Measurements from ENCODE around the gene EPYC.

EPYC gene

DNA sequence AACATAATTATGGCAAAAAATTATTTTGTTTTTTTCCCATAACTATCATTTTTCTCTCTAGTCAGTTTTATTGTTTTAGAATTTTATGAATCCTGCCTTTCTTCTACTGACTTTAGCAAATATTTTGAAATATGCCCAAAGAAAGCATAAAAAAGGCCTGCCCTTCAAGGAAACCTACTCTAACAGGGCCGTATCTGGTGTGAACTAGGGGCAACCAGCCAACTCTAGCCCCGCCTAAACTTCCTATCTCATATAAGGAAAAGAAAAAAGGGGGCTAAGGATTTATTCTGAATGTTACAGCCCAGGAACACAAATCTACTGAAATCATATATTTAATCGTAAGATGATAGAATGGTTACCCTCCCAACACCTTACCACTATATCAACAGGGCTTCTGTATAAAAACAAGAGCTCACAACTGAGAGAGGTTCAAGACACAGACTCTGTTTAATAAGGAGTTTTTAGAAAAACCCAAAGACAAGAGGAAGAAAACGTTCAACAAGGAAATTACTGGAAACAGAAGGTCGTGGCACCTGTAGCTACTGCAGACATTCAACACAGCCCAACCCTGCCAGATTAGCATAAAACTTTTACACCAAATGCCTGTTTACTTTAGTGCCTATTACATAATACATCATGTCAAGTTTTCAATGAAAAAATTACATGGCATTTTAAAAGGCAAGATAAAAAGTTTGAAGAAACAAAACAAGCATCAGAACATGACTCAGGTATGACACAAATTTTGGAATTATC lies 12.9 kb upstream of the EPYC start:
- H3K27me3 ChIP-seq (ENCODE audit: control insufficient read depth, insufficient read depth, low read length): no peaks in the 10 kb centered on the region
- no peaks in the 10 kb centered on the region for H3K36me3 ChIP-seq (ENCODE audit: insufficient read depth, low read length)
- H3K4me3 ChIP-seq (ENCODE audit: low read length): no peak overlapping the region
- no peaks in the 10 kb centered on the region for H3K4me1 ChIP-seq (ENCODE audit: control insufficient read depth, insufficient read depth, low read length)
- no peak overlapping the region for H3K4me2 ChIP-seq (ENCODE audit: low read length)
- no peak overlapping the region for H3K9ac ChIP-seq (ENCODE audit: low read depth, low read length)
- no peaks in the 10 kb centered on the region for H3K9me3 ChIP-seq (replicated peaks; ENCODE audit: low read length)

- Histone ChIP-seq H3K9ac (ENCODE audit: low read depth, low read length) (no peak overlapping the region), H3K36me3 (ENCODE audit: insufficient read depth, low read length) (no peaks in the 10 kb centered on the region), H3K27me3 (ENCODE audit: control insufficient read depth, insufficient read depth, low read length) (no peaks in the 10 kb centered on the region), H3K4me2 (ENCODE audit: low read length) (no peak overlapping the region), H3K4me1 (ENCODE audit: control insufficient read depth, insufficient read depth, low read length) (no peaks in the 10 kb centered on the region), H3K9me3 (replicated peaks; ENCODE audit: low read length) (no peaks in the 10 kb centered on the region), H3K4me3 (ENCODE audit: low read length) (no peak overlapping the region)
Observed at GRCh38 chr12:91017043-91017442, 12.3 kb upstream of the EPYC start.

GRCh38 chr12:91009319-91009950 lies 4.7 kb upstream of the EPYC start:
- no peaks in the 10 kb centered on the region for H3K27me3 ChIP-seq (ENCODE audit: control insufficient read depth, insufficient read depth, low read length)
- no peak overlapping the region for H3K4me2 ChIP-seq (ENCODE audit: low read length)
- H3K9ac ChIP-seq (ENCODE audit: low read depth, low read length): no peak overlapping the region
- H3K9me3 ChIP-seq (replicated peaks; ENCODE audit: low read length): no peaks in the 10 kb centered on the region
- no peak overlapping the region for H3K4me3 ChIP-seq (ENCODE audit: low read length)
- H3K4me1 ChIP-seq (ENCODE audit: control insufficient read depth, insufficient read depth, low read length): no peaks in the 10 kb centered on the region
- H3K36me3 ChIP-seq (ENCODE audit: insufficient read depth, low read length): no peaks in the 10 kb centered on the region

DNA sequence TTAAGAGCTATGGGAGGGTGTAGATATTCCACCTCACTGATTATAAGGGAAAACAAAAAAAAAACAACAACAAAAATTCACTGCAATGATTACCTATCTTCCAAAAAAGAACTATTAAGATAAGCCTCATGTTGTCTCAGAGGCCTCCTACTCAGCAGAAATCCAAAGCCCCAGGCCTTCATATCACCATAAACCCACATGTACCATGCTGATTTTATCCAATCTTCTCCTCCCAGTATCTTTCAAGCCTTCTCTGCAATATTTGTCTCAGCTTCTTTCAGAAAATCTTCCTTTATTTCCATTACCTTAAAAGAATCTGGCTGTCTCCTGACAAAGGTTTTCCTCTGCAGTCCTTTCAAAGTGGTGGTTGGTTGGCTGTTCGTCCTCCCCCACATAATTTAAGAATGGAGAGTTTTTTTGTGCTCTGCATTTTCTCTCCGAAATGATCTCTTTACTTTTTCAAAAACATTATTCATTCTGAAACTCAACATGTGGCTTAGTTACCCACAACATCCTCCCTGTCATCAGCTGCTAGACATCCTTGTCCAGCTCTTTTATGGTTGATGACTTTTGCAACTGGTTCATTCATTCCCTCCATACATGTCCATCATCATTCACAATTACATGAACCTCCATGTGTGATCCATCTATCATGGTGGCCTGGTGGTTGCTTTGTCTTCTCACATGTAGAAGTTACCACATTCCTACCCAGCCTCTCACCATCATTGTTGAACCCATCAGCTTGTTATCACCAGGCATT lies 2.9 kb upstream of the EPYC start:
- Histone ChIP-seq H3K27me3 (ENCODE audit: control insufficient read depth, insufficient read depth, low read length) (no peaks in the 10 kb centered on the region), H3K9ac (ENCODE audit: low read depth, low read length) (no peak overlapping the region), H3K9me3 (replicated peaks; ENCODE audit: low read length) (no peaks in the 10 kb centered on the region), H3K4me3 (ENCODE audit: low read length) (no peak overlapping the region), H3K4me1 (ENCODE audit: control insufficient read depth, insufficient read depth, low read length) (no peaks in the 10 kb centered on the region), H3K36me3 (ENCODE audit: insufficient read depth, low read length) (no peaks in the 10 kb centered on the region), H3K4me2 (ENCODE audit: low read length) (no peak overlapping the region)

GRCh38 chr12:91003737-91004136 lies 1.0 kb downstream of the EPYC start:
- peaks cover 3% of the 10 kb centered on the region for H3K4me1 ChIP-seq (ENCODE audit: control insufficient read depth, insufficient read depth, low read length)

DNA sequence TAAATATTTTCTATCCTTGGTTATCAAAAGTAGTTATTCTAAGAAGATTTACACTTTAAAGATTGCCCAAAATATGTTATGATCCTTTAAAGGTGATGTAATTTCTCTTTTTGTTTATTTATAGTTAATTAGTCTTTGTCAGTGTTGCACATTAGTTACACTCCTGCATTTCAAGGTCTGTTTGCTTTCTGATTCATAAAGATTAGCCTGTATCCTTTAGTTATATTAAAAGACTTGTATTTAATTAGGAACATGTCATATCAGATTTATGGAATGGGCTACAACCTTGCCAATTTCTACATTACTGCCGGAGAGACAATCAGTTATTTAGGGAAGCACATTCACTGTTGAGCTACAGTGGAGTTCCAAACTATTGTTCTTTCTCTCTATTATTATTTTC lies 3.5 kb downstream of the EPYC start:
- H3K4me3 ChIP-seq (ENCODE audit: low read length): no peak overlapping the region
- no peaks in the 10 kb centered on the region for H3K9me3 ChIP-seq (replicated peaks; ENCODE audit: low read length)
- H3K9ac ChIP-seq (ENCODE audit: low read depth, low read length): no peak overlapping the region
- no peaks in the 10 kb centered on the region for H3K36me3 ChIP-seq (ENCODE audit: insufficient read depth, low read length)
- H3K4me1 ChIP-seq (ENCODE audit: control insufficient read depth, insufficient read depth, low read length): peaks cover 3% of the 10 kb centered on the region
- H3K27me3 ChIP-seq (ENCODE audit: control insufficient read depth, insufficient read depth, low read length): no peaks in the 10 kb centered on the region
- no peak overlapping the region for H3K4me2 ChIP-seq (ENCODE audit: low read length)

More at GRCh38 chr12:91003737-91004136, 1.0 kb downstream of the EPYC start:
- no peaks in the 10 kb centered on the region for H3K27me3 ChIP-seq (ENCODE audit: control insufficient read depth, insufficient read depth, low read length)
- H3K9me3 ChIP-seq (replicated peaks; ENCODE audit: low read length): no peaks in the 10 kb centered on the region
- no peak overlapping the region for H3K4me3 ChIP-seq (ENCODE audit: low read length)
- no peak overlapping the region for H3K9ac ChIP-seq (ENCODE audit: low read depth, low read length)
- no peak overlapping the region for H3K4me2 ChIP-seq (ENCODE audit: low read length)
- no peaks in the 10 kb centered on the region for H3K36me3 ChIP-seq (ENCODE audit: insufficient read depth, low read length)

GRCh38 chr12:90999966-91000365 lies 4.8 kb downstream of the EPYC start:
- no peak overlapping the region for H3K9ac ChIP-seq (ENCODE audit: low read depth, low read length)
- no peak overlapping the region for H3K4me2 ChIP-seq (ENCODE audit: low read length)
- H3K9me3 ChIP-seq (replicated peaks; ENCODE audit: low read length): no peaks in the 10 kb centered on the region
- H3K4me1 ChIP-seq (ENCODE audit: control insufficient read depth, insufficient read depth, low read length): peaks cover 3% of the 10 kb centered on the region
- no peaks in the 10 kb centered on the region for H3K36me3 ChIP-seq (ENCODE audit: insufficient read depth, low read length)
- H3K4me3 ChIP-seq (ENCODE audit: low read length): no peak overlapping the region
- H3K27me3 ChIP-seq (ENCODE audit: control insufficient read depth, insufficient read depth, low read length): no peaks in the 10 kb centered on the region

GRCh38 chr12:90999527-90999926 lies 5.2 kb downstream of the EPYC start:
- Histone ChIP-seq H3K27me3 (ENCODE audit: control insufficient read depth, insufficient read depth, low read length) (no peaks in the 10 kb centered on the region), H3K4me2 (ENCODE audit: low read length) (no peak overlapping the region), H3K9me3 (replicated peaks; ENCODE audit: low read length) (no peaks in the 10 kb centered on the region), H3K9ac (ENCODE audit: low read depth, low read length) (no peak overlapping the region), H3K4me1 (ENCODE audit: control insufficient read depth, insufficient read depth, low read length) (peaks cover 3% of the 10 kb centered on the region), H3K36me3 (ENCODE audit: insufficient read depth, low read length) (no peaks in the 10 kb centered on the region), H3K4me3 (ENCODE audit: low read length) (no peak overlapping the region)

- Histone ChIP-seq H3K4me2 (ENCODE audit: low read length) (no peak overlapping the region), H3K4me3 (ENCODE audit: low read length) (no peak overlapping the region), H3K27me3 (ENCODE audit: control insufficient read depth, insufficient read depth, low read length) (no peaks in the 10 kb centered on the region), H3K9me3 (replicated peaks; ENCODE audit: low read length) (no peaks in the 10 kb centered on the region), H3K9ac (ENCODE audit: low read depth, low read length) (no peak overlapping the region), H3K36me3 (ENCODE audit: insufficient read depth, low read length) (no peaks in the 10 kb centered on the region), H3K4me1 (ENCODE audit: control insufficient read depth, insufficient read depth, low read length) (no peaks in the 10 kb centered on the region)
Observed at GRCh38 chr12:90995010-90995409, 9.8 kb downstream of the EPYC start.

GRCh38 chr12:90991952-90992465 lies 12.8 kb downstream of the EPYC start:
- H3K9me3 ChIP-seq (replicated peaks; ENCODE audit: low read length): no peaks in the 10 kb centered on the region
- peaks cover 4% of the 10 kb centered on the region for H3K4me1 ChIP-seq (ENCODE audit: control insufficient read depth, insufficient read depth, low read length)
- no peaks in the 10 kb centered on the region for H3K36me3 ChIP-seq (ENCODE audit: insufficient read depth, low read length)
- H3K9ac ChIP-seq (ENCODE audit: low read depth, low read length): no peak overlapping the region
- H3K4me3 ChIP-seq (ENCODE audit: low read length): no peak overlapping the region
- no peak overlapping the region for H3K4me2 ChIP-seq (ENCODE audit: low read length)
- no peaks in the 10 kb centered on the region for H3K27me3 ChIP-seq (ENCODE audit: control insufficient read depth, insufficient read depth, low read length)

GRCh38 chr12:90990611-90991010 lies 14.2 kb downstream of the EPYC start:
- no peaks in the 10 kb centered on the region for H3K27me3 ChIP-seq (ENCODE audit: control insufficient read depth, insufficient read depth, low read length)
- H3K36me3 ChIP-seq (ENCODE audit: insufficient read depth, low read length): no peaks in the 10 kb centered on the region
- no peak overlapping the region for H3K9ac ChIP-seq (ENCODE audit: low read depth, low read length)
- H3K4me3 ChIP-seq (ENCODE audit: low read length): no peak overlapping the region
- no peak overlapping the region for H3K4me2 ChIP-seq (ENCODE audit: low read length)
- H3K9me3 ChIP-seq (replicated peaks; ENCODE audit: low read length): no peaks in the 10 kb centered on the region
- H3K4me1 ChIP-seq (ENCODE audit: control insufficient read depth, insufficient read depth, low read length): peaks cover 4% of the 10 kb centered on the region
